ENCODE measurements around the gene TMCC1.
"Not testable (repeated sequence)": the region's sequence is repeated elsewhere in the genome, so short reads cannot be mapped to it uniquely, and the experiment has no call there.

The TMCC1 gene

GRCh38 chr3:129769616-129770015 lies 123.9 kb downstream of the TMCC1 start:
- no peak for DNase-seq

DNA sequence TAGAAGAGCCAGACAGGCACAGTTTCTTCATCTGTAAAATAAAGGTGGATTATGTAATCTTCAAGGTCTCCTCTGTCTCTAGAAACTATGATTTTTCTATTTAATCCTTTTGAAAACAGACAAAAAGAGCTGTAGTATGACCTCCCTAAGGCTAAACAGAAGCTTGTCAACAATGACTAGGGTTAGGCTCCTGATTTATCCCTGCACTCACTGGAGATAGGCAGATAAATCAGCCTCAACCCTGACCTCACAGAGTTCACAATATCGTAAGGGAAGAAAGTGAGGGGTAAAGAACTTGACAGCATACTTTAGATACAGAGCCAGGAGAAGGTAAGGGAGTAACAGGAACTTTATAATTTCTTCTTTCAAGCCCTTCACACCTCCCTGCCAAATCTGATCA lies 124.8 kb downstream of the TMCC1 start:
- DNase-seq = no peak

GRCh38 chr3:129766135-129766534 lies 127.4 kb downstream of the TMCC1 start:
- DNase-seq = no peak

- no peak for DNase-seq
Measured at GRCh38 chr3:129764090-129764489, 129.4 kb downstream of the TMCC1 start.

- no peak for DNase-seq
Measured at GRCh38 chr3:129758785-129759320, 134.7 kb downstream of the TMCC1 start.

DNA sequence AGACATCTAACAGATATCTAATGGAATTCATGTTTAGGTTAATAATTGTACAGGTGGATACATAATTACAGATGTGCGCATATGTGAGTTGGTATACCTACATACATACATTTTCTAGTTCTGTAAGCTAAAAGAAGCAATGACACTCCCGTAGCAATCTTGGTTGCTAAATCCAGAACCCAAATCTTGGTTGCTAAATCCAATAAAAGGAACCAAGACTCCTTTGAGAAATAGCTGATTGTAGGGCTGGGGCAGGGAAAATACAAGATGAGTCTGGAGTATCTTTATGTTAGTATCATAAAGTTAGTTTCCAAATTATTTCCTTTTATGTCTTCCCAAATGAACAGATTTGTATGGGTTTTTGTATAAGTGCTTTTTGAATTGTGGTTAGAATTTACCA lies 135.2 kb downstream of the TMCC1 start:
- no peak for DNase-seq

DNA sequence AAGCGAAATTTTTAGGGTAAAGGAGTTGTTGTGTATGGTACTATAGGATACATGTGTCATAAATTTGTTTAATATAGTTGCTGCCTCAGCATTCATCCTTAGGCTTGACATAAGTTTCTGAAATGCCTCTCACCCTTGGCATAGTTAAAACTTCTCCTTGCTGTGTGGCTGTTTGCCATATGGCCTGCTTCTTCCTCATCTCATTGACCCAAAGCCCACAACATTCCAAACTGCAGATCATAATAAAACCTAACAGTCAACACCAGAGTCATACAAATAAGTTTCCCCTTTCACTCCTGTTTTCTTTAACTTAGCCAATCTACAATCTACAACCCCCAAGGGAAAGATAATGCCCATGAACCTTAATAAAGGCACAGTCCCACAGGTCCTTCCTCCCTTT lies 136.6 kb downstream of the TMCC1 start:
- no peak for DNase-seq

- DNase-seq = not testable (repeated sequence)
Measured at GRCh38 chr3:129751105-129751504, 142.4 kb downstream of the TMCC1 start.

- DNase-seq = no peak
Measured at GRCh38 chr3:129749692-129750091, 143.8 kb downstream of the TMCC1 start.

- DNase-seq = no peak
Measured at GRCh38 chr3:129747992-129748391, 145.5 kb downstream of the TMCC1 start.

GRCh38 chr3:129747136-129747535 lies 146.4 kb downstream of the TMCC1 start:
- DNase-seq = no peak

DNA sequence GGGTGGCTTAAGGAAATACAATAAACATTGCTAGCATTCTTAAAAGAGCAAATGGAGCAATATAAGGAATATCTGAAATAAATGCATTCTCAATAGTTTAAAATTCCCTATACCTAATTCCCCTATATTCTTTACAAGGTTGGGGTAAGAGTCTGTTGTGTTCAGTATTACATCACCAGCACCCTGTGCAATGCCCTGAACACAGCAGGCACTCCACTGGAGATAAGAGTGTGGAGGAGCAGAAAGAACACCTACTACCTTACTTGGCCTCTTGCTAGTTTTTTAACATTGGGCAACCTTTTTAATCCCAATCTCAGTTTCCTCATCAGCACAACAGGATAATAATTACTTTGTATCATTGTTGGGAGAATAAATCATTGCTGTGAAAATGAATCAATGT lies 146.9 kb downstream of the TMCC1 start:
- DNase-seq = no peak

DNA sequence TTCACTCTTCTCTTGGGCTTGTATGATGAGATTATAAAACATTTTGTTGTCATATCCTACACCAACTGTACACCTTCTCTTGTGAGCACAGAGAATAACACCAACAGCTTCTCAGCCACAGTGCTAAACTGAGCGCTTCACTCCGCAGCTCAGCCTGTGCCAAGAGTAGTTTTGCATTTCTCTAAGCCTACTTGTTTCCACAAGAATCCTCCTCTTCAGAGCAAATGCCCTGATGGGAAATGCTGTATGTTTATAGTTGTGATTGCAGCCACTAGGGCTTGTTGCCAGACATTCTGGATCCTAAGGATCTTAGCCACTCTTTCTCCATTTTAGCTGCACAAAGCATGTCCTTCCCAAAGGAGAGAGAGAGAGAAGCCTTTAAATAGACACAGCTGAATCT lies 148.3 kb downstream of the TMCC1 start:
- DNase-seq = no peak

DNA sequence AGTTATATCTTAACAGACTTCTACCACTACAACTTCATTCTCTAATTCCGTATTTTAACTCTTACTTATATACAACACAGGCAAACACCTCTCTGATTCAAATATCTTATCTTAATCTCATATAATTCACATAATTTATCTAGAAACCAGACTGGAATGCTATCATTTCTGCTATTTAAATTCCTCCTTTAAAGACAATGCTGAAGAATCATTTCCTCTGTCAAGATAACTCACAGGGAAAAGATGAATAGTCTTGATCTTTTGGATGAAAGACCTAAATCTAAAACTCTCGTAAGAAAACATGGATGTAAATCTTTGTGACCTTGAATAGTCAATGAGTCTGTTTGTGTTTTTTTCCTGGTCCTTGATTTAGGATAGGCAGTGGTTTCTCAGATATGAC lies 151.7 kb downstream of the TMCC1 start:
- no peak for DNase-seq

DNA sequence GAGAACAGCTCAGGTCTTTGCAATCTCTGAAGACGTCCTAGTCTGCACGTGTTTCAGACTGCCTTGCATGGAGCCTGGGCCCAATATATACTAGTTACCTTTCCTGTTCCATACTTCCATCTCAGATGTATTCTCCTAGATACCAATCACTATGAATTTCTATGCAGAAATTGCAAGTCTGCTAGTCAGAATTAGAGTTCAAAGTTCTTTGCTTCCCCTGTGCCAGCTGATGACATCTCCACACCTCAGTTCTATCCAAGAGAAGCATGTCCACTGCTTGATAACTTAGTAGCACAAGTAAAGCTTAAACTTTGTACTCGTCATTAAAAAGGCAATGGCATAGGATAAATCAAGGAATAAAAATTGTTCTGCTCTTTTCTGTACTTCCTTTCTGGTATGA lies 153.4 kb downstream of the TMCC1 start:
- DNase-seq = no peak

DNA sequence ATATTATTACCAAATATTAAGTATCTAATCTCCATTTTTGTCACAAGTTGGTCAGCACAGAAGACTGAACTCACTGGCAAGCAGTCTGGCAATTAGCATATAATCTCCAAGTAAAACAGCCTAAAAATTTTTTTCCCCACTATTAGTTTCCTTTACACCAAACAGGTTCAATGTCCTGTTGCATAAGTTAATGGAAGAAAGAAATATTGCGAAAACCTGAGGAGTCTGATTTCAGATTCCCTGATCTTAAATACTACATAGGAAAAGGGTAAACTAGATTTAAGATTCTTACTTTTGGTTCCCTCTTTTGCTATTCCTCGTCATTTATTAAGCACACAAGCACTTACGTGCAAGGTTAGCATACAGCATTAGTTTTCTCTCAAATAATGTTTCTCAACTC lies 153.9 kb downstream of the TMCC1 start:
- no peak for DNase-seq

- DNase-seq = no peak
Measured at GRCh38 chr3:129738172-129738571, 155.3 kb downstream of the TMCC1 start.

- no peak for DNase-seq
Measured at GRCh38 chr3:129736070-129736469, 157.4 kb downstream of the TMCC1 start.

GRCh38 chr3:129735638-129736037 lies 157.9 kb downstream of the TMCC1 start:
- DNase-seq = no peak

- DNase-seq = no peak
Measured at GRCh38 chr3:129734449-129734848, 159.1 kb downstream of the TMCC1 start.

DNA sequence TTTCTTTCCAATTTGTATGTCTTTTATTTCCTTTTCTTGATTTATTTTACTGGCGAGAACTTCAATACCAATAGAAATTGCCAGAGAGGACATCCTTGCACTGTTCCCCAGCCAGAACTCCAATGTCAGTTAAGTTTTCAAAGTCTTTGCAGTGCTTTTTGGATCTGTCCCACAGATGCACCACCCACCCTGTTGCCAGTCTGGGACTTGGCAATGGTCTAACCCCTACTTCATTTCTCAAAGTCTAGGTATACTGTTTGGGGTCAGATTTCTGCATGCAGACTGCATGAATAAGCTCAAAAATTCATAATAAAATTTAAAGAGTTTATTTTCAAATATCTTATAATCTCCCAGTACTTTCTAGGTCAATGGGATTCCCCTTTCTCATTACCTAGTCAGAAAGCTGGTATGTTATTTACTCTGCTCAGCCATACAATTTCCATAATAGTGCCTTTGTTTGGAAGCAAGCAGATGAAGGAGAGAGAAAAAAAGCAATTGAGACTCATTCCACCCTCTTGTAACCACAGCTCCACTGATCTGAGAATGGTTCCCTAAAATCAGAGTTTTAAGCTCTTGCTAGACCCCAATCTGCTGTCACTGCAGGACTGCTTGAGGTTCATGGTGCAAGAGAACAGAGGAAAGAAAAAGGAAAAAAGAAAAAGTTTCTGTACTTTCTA lies 161.2 kb downstream of the TMCC1 start:
- DNase-seq = no peak

GRCh38 chr3:129727707-129728106 lies 165.8 kb downstream of the TMCC1 start:
- no peak for DNase-seq

GRCh38 chr3:129723558-129724324 lies 169.8 kb downstream of the TMCC1 start:
- DNase-seq = no peak

DNA sequence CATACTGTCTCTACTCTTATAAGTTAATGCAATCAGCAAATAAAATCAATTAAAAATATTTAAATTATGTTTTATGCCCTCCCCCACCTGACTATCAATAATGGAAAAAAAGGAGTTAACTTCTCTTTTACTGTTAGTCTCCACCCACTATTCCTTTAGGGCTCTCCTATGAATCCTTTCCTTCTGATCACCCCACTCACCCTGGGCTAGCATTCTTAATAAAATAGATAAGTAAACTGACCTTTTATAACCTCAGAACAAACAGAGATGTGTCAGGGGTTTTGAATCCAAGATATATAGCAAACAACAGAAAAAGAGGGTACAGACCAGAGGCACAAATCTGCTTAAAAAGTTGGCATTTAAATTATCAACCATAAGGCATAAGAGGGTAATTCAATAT lies 171.0 kb downstream of the TMCC1 start:
- no peak for DNase-seq

Measured in SHP77 (cell line).